ENCODE measurements around the gene MASP2. TPM values are rescaled to one million over a fixed set of nuclear protein-coding genes. Genes with fewer than 3 reads are reported as not detected.

MASP2 gene
- total RNA-seq, 1 donor from 2014 or later = not detected

GRCh38 chr1:11055676-11056075 is 8.6 kb upstream of the MASP2 start:
- intact Hi-C loops (cut with micrococcal nuclease) = no loop called here
- no peak for TF ChIP-seq CTCF (IDR thresholded peaks at IDR 0.05; ENCODE audit: borderline replicate concordance)
- Histone ChIP-seq H3K9me3 (replicated peaks) (no peaks in the 10 kb centered on the region), H3K27me3 (ENCODE audit: low read depth) (peaks cover 8% of the 10 kb centered on the region), H3K36me3 (peaks cover 30% of the 10 kb centered on the region), H3K4me1 (peaks cover 24% of the 10 kb centered on the region), H3K4me3 (no peak overlapping the region), H3K27ac (replicated peaks) (no peak overlapping the region)
- DNase-seq = no peak

GRCh38 chr1:11054666-11055065 is 7.6 kb upstream of the MASP2 start:
- peaks cover 18% of the 10 kb centered on the region for H3K4me1 ChIP-seq
- no peaks in the 10 kb centered on the region for H3K9me3 ChIP-seq (replicated peaks)
- peaks cover 30% of the 10 kb centered on the region for H3K36me3 ChIP-seq
- no peak for TF ChIP-seq CTCF (IDR thresholded peaks at IDR 0.05; ENCODE audit: borderline replicate concordance)
- no peak overlapping the region for H3K27ac ChIP-seq (replicated peaks)
- H3K27me3 ChIP-seq (ENCODE audit: low read depth) = peaks cover 8% of the 10 kb centered on the region
- H3K4me3 ChIP-seq = no peak overlapping the region
- intact Hi-C loops (cut with micrococcal nuclease) = no loop called here
- no peak for DNase-seq

- TF ChIP-seq CTCF (IDR thresholded peaks at IDR 0.05; ENCODE audit: borderline replicate concordance) = no peak
- DNase-seq = no peak
- no peak overlapping the region for H3K4me3 ChIP-seq
- peaks cover 30% of the 10 kb centered on the region for H3K36me3 ChIP-seq
- H3K27me3 ChIP-seq (ENCODE audit: low read depth) = peaks cover 8% of the 10 kb centered on the region
- peaks cover 13% of the 10 kb centered on the region for H3K4me1 ChIP-seq
- H3K9me3 ChIP-seq (replicated peaks) = no peaks in the 10 kb centered on the region
- no peak overlapping the region for H3K27ac ChIP-seq (replicated peaks)
- intact Hi-C loops (cut with micrococcal nuclease) = no loop called here
Observed at GRCh38 chr1:11054181-11054580, 7.1 kb upstream of the MASP2 start.

GRCh38 chr1:11053758-11054137 is 6.7 kb upstream of the MASP2 start:
- H3K4me1 ChIP-seq = peaks cover 9% of the 10 kb centered on the region
- no peak for TF ChIP-seq CTCF (IDR thresholded peaks at IDR 0.05; ENCODE audit: borderline replicate concordance)
- peaks cover 8% of the 10 kb centered on the region for H3K27me3 ChIP-seq (ENCODE audit: low read depth)
- no peak for DNase-seq
- no peak overlapping the region for H3K4me3 ChIP-seq
- H3K36me3 ChIP-seq = peaks cover 30% of the 10 kb centered on the region
- H3K27ac ChIP-seq (replicated peaks) = no peak overlapping the region
- intact Hi-C loops (cut with micrococcal nuclease) = no loop called here
- no peaks in the 10 kb centered on the region for H3K9me3 ChIP-seq (replicated peaks)

- no peak overlapping the region for H3K27ac ChIP-seq (replicated peaks)
- no peak overlapping the region for H3K4me3 ChIP-seq
- no peak for TF ChIP-seq CTCF (IDR thresholded peaks at IDR 0.05; ENCODE audit: borderline replicate concordance)
- H3K9me3 ChIP-seq (replicated peaks) = no peaks in the 10 kb centered on the region
- H3K36me3 ChIP-seq = peaks cover 30% of the 10 kb centered on the region
- intact Hi-C loops (cut with micrococcal nuclease) = no loop called here
- peaks cover 6% of the 10 kb centered on the region for H3K4me1 ChIP-seq
- peaks cover 8% of the 10 kb centered on the region for H3K27me3 ChIP-seq (ENCODE audit: low read depth)
- no peak for DNase-seq
Observed at GRCh38 chr1:11052839-11053757, 6.1 kb upstream of the MASP2 start.
